Breast epithelium (tissue), 3 donors: ENCODE measurements around the gene OSBPL3.

Experiments
- POLR2A ChIP-seq: fragments of 450-650 bp; IDR thresholded peaks from one replicate; pipeline ENCODE4 v1.6.1; 2016; ENCODE audit warnings: antibody characterized with exemption, mild to moderate bottlenecking, moderate library complexity
- POLR2AphosphoS5 ChIP-seq, 3 donors: sonication (generic); formaldehyde crosslinking; IDR thresholded peaks; one replicate each; pipeline ENCODE4 v1.6.1; 2017; ENCODE audit warnings: antibody characterized with exemption in 3 of 3
- TF ChIP-seq, protein P1 (sequence below), 3 donors: fragments of 450-650 bp; IDR thresholded peaks; one replicate each; pipeline ENCODE4 v1.5.1; 2016 to 2017; ENCODE audit warnings: antibody characterized with exemption in 3 of 3, mild to moderate bottlenecking in 3 of 3, moderate library complexity in 3 of 3

DNA sequence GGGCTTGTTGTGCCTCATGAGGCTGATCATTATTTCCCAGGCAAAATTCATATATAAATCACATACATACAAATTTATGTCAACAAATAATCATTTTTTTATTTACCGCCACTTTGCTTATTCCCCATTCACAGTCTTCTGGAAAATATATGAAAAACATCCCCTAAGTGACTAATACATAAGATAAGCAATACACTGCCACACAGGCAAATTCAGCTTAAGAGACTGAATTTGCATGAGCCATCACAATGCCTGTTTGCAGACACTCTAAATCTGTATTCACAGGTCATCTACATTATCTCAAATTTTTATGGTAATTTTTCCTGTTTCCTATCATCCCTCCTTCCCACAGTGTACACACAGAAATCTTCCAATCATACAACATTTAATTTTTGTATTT lies 13.2 kb downstream of the OSBPL3 start:
- TF ChIP-seq POLR2A (no peak), POLR2AphosphoS5 (IDR thresholded peaks at IDR 0.05) (no peak)
- TF ChIP-seq, protein P1, sequence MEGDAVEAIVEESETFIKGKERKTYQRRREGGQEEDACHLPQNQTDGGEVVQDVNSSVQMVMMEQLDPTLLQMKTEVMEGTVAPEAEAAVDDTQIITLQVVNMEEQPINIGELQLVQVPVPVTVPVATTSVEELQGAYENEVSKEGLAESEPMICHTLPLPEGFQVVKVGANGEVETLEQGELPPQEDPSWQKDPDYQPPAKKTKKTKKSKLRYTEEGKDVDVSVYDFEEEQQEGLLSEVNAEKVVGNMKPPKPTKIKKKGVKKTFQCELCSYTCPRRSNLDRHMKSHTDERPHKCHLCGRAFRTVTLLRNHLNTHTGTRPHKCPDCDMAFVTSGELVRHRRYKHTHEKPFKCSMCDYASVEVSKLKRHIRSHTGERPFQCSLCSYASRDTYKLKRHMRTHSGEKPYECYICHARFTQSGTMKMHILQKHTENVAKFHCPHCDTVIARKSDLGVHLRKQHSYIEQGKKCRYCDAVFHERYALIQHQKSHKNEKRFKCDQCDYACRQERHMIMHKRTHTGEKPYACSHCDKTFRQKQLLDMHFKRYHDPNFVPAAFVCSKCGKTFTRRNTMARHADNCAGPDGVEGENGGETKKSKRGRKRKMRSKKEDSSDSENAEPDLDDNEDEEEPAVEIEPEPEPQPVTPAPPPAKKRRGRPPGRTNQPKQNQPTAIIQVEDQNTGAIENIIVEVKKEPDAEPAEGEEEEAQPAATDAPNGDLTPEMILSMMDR (IDR thresholded peaks at IDR 0.05): no peak
